ELR (cell line): ENCODE measurements around the gene PHF19.

Experiments
- DNase-seq: peaks from one replicate; pipeline ENCODE4 v3.0.0-alpha.2; 2015; ENCODE audit warnings: low read depth

Gene PHF19

DNA sequence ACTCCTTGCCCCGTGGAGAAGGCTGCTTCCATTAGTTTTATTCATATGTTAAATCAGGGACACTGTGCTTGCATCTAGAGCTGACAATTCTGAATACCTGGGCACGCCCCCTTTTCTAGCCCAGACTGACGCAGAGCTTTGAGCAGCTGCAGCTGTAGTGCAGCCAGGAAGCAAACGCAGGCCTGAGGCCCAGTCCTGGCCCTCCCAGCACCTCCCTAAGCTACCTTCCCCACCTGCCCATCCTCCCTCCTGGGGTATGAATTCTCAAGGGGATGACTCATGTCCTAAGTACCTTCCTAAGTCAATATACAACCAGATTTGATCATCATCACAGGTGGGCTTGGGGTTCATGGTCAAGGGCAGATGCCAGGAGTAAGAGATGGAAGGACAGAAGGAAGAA lies 3.5 kb downstream of the PHF19 start:
- DNase-seq, result peak; percentile 36

DNA sequence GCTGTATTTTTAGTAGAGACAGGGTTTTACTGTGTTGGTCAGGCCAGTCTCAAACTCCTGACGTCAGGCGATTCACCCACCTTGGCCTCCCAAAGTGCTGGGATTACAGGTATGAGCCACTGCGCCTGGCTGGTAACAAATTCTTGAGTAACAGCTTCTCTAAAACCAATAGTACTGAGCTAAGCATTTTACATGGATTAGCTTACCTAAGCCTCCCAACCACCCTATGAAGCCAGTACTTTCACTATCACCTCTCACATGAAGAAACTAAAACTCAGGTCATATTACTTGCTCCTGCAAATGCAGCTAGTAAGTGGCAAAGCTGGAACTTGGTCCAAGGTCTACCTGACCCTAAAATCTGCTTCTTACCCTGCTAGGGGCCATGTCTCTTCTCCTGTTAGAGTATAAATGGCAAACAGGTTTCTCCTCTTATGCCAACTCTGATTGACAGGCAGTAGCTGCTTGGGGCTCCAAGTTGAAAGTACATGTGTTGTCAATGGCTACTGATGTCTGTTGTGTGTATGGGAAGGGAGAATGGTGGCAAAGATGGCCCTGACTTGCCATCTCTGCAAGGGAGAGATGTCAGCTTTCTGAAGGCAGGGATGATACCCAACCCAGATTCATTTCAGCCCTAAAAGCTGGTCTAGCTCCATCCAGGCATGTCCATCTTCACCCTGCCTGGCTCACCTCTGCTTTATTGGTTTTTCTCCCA lies 4.0 kb downstream of the PHF19 start:
- no peak for DNase-seq

DNA sequence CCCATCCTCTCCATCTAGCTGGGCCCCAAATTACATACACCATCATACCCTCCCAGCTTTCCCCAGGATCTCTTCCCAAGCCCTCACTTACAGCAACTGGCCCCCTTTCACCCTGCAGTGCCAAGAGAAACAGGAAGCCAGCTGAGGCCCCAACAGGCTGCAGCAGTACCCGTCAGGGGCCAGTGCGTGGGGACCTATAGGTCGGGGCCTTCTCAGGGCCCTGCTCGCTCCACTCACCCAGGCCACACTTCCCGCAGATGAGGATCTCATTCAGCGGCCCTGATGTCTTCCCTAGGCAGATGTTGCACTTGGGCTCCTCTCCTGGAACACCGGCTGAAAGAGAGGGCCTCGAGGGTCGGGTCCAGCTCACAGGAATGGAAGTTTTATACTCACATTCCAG lies 6.8 kb downstream of the PHF19 start:
- DNase-seq, result no peak

DNA sequence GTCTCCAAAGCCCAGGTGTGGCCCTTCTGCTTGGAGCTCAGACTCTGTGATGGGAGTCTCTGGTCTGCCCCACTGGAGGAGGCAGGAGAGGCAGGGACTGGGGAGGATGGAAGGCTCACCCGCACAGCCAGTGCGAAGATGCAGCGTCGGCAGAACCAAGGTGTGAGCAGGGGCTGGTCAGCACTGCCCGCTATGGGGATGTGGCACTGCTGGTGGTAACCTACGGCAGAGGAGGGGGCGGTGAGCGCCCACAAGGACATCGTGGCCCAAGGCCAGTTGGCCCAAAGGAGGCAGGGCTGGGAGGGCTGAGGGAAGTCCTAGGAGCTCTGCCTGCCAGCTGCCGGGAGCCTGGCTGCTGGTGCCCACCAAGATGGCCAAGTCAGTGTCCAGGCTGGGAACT lies 7.3 kb downstream of the PHF19 start:
- DNase-seq, result no peak

DNA sequence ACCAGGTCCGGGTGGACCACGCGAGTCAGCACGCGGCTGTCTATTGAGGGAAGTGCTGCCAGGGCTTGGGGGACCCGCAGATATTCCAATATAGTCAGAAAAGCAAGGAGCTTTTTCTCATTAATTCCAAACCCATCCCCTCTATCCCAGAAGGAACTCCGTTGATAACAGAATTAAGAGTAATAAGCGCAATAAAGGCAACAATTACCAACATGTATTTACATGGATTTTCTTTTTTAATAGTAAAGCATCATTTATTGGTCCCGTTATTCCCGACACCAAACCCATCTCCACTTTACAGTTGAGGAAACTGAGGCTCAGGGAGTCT lies 7.7 kb downstream of the PHF19 start:
- no peak for DNase-seq

DNA sequence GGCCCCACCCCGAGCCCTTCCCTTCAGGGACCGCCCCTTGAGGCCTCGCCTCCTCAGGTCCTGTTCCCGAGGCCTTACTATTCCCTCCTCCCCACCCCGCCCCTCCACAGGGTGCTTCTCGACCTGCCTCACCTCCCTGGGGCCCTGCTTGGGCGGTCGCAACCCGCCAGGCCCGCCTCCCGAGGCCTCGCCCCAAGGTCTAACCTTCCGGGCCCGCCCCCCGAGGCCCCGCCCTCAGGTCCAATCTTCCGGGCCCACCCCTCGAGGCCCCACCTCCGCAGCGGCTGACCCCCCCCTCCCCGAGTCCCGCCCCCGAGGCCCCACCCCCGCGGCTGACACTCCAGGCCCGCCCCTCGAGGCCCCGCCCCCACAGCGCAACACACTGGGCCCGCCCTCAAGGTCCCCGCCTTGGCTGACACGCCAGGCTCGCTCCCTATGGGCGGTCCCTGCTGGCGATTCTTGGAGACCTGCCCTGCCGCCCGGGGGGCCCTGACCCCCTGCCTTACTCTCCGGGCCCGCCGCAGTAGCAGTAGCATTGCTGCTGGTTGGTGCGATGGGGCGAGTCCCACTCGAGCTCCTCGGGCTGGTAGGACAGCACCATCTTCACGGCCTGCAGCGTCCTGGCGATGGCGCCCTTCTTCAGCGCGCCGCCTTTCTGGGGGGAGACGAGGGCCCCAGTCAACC lies 8.2 kb downstream of the PHF19 start:
- DNase-seq, result peak; percentile 97

DNA sequence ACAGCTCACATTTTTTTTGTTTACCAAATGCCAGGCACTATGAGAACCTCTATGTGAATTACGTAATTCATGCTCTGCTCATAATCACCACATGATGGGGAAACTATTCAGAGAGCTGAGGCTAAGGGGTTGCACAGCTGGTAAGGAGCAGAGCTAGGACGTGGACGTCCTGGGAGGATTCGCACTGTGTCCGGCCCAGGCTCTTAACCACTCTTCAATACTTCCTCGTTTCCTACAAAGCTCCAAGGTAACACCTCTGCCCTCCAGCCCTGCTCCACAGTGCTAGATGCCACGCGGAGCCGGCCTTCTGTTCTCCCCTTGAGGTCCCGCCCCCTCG lies 8.7 kb downstream of the PHF19 start:
- no peak for DNase-seq

DNA sequence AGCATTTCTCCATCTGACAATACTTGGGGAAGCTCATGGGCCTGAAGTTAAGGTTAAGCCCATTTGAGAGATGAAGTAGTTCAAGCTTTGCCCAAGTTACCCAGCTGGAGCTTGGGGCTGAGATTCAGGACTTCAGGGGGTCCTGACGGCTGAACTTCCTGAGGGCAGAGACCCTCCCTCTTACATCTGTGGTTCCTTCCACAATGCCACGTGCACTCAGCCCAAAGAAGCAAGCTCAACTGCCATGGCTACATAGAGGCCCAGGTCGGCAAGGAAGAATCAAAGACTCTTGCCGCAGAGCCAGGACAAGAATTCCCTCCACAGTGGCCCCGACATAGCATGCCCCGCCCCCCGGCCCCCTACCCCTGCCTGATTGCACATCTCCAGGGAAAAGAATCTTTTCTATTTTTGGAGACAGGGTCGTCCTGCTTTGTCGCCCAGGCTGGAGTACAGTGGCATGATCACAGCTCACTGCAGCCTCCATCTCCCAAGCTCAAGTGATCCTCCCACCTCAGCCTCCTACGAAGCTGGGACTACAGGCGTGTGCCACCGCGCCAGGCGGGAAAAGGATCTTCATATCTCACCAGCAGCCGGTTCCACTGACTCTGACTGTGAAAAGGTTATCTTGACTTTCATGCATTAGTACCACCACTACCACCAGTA lies 9.2 kb downstream of the PHF19 start:
- no peak for DNase-seq

DNA sequence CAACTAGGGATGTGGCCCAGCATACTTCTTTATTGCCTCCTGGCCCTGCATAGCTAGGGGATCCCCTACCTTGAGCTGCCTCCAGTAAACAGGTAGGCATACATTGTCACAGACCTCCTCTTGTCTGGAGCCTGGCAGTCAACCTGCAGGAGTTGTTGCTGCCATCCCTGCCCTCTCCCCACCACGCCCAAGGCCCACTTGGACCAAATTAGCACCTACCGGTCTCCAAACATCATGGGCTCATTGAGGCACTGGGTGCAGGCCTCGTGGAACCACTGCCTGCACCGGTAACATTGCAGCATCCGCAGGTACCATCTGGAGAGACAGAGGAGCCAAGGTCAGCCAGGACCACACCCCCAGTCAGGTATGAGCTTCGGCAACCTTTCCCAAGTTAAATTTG lies 10.3 kb downstream of the PHF19 start:
- DNase-seq, result no peak

DNA sequence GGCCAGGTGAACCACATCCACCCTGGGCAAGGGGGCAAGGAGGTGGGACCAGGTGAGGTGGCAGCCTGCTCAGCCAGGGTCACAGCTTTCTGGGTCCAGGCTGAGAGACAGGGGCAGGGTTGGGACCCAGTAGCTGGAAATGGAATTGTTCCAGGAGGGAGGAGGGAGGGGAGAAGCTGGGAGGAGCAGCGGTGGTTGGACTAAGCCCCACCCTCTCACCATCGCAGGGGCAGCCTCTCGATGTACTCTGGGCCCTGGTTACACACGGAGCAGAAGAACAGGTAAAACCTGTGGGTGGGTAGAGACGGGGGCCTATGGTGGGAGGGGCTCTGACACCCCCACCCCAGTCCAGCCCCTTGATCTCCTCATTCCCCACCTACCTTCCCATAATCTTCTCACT lies 11.2 kb downstream of the PHF19 start:
- DNase-seq, result no peak

DNA sequence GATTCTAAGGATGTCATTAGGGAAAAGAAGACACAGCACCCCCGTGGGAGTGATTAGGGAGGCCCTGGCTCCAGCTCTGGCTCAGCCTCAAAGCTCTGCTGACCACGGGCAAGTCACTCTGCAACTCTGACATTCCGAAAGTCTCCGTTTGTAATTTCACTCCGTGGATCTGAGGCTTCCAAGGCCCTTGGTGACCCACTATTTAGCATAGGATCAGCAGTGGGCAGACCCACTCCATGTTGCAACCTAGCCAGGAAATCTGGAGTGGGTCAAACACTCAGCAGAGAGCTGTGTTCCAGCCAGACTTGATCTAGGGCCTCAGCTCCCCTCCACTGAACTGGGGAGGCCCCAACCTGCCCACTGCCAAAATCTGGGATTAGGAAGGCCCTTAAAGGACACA lies 11.8 kb downstream of the PHF19 start:
- DNase-seq, result no peak

DNA sequence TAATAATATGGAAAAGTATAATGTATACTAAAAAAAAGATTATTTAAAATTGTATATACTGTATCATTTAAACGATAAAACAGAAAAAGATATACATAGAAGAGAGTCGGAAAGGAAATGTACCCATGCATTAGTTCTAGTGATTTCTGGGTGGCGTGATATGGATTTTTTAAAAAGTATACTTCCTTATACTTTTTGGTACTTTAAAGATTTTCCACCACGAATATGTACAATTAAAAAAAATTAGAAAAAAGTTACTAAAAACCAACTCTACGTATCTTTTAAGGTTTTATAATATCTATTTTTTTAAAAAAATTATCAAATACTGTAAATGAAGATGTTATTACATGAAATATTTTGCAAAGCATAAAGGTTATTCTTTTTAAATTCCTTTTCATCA lies 12.3 kb downstream of the PHF19 start:
- DNase-seq, result no peak

DNA sequence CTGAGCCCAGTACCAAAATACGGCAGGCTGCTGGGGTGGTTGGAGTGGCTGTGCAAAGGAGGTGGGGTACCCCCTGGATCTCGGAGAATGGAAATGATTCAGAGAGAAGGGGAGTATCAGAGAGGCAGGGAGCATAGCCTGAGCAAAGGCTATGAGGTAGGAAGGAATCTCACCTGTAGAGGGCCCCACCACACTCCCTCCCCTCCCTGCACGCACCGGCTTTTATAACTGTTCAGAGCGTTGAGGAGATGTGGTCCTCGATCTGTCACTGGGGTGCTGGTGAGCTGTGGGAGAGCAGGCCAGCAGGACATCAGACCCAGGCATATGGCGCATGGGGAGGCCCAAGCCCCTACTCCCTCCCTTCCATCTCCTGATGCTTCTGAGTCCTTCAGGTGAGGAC lies 13.2 kb downstream of the PHF19 start:
- DNase-seq, result no peak

DNA sequence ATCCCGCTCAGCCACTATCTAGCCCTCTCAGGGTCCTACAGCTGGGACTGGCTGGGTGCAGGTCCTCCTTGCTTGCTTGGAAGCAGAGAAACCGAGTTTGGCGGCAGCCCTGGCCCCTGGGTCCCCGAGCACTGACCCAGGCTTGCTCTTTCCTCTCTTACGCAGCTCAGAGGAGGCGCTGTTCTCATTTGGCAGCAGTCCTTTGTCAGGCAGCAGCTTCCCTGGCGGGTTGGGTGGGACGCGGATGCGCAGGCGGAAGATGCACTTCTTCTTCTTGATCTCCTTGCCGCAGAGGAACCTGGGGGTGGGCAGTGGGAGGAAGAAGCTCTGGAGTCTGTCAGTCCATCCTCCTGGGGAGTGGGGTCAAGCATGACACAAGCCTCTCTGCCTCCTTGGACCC lies 14.5 kb downstream of the PHF19 start:
- DNase-seq, result no peak

DNA sequence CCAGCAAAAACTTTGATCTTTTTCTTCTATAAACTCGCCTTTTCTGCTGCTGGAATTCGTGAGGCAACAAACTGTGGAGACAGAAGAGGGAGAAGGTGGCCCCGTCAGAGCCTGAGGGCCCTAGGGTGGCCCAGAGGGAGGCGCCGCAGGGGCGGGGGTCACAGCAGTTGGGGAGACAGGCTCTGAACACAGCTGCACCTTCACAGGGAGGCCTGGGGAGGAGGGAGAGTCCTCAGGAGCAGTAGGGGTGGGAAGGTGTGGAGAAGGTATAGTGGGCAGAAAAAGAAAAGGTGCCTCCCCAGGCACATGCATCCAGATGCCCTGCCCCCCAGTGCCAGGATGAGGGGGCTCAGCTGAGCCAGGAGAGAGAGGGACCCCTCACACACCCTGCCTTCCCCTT lies 15.1 kb downstream of the PHF19 start:
- DNase-seq, result no peak

DNA sequence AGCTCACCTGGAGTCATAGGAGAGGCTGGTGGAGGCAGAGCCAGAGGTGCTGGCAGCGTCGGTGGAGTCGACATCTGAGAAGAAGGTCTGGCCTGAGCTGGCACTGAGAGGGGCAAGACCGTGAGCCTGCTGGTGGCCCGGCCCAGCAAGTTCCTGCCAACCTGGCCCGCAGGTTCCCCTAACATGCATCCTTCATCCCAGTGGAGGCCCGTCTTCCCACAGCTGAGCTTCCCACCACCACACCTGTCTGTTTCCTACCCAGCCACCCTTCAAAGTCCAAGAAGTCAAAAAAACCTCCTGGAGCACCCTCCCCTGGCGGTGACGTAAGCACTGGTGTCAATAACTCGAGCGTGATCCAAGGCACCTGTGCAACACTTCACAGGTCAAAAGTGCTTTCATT lies 16.9 kb downstream of the PHF19 start:
- DNase-seq, result no peak

DNA sequence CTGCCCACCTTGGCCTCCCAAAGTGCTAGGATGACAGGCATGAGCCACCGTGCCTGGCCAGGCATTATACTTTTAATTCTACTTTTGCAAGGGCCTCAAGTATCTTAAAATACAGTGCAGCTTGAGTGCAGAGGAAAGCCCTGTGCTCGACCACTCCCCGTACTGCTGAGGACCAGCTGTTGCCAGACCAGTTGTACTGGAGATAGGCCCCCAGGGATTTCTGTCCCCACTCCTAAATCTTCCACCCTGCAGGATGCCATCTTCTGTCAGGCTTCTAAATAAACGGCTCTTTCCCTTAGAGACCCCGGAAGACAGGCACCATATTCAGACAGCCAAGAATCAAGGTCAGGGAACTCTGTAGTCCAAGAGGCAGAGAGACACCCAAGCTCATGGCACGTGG lies 17.6 kb downstream of the PHF19 start:
- no peak for DNase-seq

DNA sequence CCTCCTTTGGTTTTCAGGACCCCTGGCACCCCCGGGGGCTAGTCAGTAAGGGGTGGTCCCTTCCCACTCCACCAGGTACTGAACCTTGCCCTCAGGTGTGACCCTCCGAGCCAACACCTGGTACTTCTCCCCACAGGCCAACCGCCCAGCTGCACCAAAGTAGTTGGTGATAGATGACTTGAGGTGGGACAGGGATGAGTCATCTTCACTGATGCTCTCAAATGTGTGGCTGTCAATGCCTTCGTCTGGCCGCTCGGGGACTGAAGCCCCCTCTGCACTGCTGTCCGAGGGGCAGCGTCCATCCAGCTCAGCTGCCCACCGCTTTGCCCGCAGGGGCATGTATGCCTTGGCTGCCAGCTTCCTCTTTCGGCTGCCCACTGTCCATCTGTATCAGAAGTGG lies 19.1 kb downstream of the PHF19 start:
- no peak for DNase-seq

DNA sequence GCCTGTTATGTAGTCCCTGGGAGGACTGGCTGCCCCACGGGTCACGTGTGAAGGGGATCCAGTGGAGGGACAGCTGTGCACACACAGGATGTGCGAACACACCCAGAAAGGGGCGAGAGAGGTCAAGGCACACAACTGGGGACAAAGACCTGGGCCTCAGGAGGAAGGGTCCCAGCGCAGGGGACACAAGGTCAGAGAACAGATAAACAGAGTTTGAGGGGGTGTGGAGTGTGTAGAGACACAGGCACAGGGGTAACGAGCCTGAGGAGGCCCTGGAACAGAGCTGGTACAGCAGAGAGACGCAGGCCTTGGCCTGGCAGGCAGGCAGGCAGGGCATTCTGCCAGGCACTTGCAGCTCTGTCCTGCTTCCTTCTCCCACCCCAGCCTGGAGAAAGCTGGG lies 19.5 kb downstream of the PHF19 start:
- DNase-seq, result no peak

DNA sequence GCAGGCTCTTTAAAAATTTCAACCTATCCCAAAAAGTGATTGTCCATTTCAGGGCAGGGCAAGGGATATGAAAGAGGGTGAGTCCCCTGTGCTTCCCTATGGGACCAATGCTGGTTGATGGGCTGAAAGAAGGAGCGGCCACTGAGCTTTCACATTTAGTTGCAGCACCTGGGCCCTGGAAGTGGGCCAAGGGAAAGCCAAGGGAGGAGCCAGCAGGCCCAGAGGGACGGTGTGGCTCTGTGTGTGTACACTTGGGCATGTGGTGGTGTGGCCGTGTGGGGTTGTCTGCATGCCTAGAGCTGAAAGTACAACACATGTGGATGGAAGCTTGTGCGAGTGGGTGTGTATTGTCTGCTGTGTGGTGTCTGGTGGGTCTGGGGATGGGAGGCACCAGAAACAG lies 20.3 kb downstream of the PHF19 start:
- DNase-seq, result no peak

DNA sequence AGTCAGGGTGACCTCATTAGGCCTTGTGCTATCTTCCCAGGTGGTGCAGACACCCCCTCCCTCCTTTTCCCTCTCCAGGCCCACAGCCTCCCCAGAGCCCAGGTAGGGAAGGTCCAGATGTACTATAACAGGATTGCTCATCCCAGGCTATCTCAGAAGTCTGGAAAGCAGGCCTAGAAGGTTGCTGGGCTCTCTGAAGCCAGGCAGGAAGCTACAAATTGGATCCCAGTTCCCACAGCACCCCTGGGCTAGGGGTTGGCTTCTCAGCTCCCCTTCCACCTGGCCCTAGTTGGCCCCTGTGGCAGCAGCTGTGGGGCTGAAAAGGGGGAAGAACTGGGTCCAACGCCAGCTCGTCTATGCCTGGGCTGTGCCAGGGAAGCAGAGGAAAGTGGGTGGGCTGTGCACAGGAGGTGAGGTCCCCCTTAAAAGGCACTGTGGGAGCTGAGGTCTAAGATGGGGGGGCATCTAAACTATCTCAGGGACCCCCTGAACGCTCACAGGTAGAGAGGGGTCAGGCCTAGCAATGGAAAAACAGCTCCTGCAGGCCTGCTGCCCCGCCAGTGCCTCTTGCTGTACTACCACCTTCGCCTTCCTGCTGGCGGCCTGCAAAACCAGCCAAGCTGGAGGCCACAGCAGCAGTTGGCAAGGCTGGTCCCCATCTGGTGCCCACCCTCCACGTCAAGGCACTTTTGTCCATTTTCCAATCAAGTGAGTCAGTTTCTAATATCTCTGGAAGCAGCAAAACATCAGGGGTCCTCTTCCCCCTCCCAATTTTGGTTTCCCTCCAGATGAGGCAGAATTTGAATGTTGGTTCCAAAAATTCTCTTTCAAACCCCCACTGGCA lies 20.9 kb downstream of the PHF19 start:
- DNase-seq, result no peak

DNA sequence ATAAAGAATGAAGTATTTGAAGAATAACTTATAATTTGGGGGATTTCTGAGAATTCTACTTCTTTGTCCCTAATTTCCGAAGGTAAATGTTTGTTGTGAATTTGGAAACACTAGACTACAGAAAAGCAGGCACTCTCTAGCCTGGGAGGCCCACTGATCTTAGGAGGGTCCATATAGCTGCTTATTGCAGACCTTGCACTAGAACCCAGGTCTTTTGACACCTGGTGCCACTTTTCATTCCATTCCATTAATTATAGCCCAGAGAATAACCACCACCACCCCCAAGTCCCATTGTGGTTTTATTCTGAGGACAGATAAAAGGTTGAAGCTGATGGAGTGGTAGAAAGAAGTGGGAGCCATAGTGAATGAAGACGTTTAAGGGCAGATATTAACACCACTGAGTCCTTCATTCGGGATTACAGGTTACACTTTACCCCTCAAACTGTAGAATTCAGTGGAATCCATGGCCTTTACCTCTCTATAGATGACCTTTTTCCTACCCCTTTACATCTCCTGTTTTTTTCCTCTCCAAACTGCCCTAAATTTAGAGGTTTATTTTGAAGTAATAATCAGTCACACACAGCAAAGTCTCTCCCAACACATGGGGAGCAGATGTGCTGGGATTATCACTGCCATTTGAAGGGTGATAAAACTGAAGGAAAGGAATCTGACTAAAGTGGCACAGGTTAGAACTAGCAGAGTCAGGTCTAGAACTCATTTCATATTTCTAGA lies 22.2 kb downstream of the PHF19 start:
- no peak for DNase-seq
